COLO829 (cell line): Measurements from ENCODE around the gene SDF2L1.

Experiments
- DNase-seq: peaks from one replicate; pipeline ENCODE4 v3.0.0; 2012; ENCODE audit warnings: low spot score

SDF2L1 gene

DNA sequence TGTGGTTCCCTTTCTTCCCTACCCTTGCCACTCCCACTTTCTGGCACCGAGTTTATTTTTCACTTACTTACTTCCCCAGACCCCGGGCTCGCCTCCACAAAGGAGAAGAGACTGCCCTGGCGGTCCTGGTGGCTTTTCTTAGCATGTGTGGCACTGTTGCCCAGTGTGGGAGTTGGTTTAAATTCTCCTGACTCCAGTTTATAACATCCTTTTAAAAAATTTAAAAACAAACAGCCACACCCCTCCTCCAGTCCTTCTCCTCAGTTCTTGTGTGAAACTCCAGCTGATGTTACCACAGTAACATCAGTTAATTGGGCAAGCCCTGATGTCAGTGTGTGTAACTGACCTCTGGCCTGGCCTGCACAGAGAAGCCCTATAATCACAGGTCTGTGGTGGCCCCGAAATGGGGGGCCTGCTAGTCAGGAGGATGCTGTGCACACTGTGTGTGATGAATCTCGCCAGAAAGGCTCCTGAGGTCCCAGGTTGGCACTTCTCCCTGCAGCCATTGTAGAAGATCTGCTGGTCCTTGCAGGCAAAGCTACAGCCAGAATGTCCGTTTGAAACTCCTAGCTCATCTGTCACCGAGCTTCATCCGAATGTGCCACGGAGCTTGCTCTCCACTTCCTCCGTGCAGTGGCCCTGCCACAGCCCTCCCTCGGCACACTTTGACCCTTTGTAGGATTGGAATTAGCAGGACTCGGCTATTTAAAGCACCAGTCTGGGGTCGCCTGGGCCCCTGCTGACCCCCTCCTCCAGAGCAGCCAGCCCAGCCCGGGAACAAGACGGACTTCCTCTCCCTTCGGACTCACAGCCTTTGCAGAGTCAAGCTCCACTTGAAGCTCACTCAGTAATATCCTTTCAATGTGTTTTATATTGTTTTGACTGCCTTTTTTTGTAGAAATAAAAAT, 19.8 kb upstream of the SDF2L1 start:
- no peak for DNase-seq

DNA sequence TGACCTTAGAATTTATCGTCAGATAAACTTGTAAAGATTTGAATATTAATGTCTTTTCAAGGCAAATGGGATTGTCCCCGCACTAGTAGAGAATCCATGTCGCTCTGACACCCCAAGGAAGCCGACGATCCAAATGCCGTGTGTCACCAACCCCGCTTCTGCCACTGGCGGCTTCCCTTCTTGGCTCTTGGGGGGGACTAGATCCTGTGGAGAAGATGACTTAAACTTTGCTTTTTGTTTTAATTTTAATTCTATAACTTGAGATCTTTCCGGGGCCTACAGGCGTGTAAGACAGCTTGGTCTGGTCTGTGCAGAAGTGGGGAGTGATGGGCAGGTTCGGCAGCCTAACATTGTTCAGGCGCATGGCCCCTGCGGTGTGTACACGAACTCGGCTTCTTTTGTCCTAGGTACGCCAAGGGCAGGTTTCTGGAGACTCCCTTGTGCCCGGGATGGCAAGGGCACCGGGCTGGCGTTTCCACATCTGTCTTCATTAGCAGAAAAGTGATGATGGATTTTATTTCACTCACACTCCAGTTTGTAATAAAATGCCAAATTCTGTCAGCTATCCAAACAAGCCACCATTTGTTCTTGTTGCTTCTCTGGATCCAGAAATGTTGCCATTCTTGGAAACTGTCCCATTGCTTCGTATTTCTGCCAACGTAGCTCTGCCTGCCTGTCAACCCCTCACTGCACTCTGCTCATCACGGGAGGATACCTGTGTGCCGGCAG, 19.0 kb upstream of the SDF2L1 start:
- DNase-seq: no peak

DNA sequence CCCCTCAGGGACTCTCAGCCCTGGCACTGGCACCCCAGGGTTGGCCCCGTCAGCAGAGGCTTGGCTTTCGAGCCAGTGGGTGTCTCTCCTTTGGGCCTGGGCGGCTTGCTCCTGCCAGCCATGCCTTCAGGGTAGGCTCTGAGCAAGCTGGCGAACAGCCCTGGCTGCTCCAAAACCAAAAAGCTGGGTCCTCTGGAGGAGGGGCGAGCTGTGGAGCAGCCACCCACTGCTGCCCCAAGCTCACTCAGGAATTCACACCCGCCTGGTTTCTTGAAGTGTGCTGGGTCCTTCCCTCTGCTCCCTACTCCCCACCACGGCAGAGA, 18.5 kb upstream of the SDF2L1 start:
- DNase-seq: no peak

DNA sequence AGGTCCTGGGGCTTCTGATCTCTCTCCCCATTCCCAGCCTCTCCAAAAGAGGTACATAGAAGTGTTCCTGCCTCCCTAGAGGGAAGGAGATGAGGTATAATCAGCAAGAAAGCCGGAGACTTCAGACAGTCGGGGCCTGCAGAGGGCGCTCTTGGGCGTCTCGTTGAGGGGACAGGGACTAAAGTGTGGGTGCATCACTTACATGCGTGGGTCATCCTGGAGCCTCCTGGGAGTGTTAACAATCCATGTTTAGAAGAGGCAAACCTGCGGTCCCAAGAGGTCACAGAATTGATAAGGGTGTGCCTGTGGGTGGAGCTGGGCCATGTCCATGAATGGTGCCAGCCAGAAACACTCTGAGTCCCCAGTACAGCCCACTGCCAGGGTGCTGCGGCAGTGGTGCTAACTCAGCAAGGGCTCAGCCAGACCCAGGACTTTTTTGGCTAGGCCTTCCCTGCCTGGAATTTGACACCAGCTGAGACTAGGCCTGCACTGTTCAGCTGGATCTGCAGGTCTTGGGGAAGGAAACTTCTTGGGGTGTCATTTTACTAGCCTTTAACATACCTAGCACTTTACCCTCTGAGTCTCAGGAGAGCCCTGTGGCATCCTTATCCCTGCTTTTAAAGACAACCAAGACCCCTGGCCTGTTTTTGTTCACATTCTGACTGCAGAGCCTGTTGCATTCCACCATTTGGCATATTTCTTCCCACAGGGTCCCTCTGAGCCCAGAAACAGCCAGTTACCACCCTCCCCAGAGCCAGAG, 17.8 kb upstream of the SDF2L1 start:
- DNase-seq: no peak

DNA sequence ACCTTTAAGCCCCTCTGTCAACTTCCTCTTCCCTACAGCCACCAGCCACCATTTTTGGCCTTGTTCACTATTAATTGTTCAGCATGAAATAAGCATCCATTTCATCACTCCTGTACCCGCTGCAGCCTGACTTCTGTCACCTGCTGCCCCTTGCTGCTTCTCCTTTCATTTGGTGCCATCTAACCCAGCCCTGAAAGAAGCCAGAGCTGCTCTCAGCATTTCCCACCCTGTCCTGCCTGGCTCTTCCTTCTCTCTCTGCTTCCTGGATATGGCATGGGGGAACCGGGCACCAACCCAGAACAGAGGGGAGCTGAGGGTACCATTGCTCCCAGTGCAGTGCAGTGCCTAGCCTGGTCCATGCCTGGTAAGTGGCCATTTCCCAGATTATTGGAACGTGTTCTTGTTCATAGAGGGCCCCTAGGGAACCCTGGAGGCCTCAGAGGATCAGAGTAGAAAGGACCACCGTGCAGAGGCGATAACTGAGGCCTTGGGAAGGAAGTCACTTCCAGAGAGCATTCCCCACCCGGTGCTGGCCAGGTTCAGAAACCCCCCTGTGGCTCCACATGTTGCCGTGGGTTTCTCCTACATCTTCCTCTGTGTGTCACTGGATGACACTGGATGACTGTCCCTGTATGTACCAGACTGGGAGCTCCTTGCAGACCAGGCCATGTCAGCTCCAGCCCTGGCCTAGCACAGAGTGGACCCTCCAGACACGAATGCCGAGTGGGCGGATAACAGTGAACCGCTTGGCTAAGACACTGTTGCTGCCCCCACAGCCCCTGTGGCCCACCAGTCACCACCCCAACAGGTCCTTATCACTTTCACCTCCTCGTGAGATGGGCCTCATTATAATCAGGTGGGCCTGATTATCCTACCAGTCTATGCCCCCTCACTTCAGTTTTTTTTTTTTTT, 17.0 kb upstream of the SDF2L1 start:
- no peak for DNase-seq

DNA sequence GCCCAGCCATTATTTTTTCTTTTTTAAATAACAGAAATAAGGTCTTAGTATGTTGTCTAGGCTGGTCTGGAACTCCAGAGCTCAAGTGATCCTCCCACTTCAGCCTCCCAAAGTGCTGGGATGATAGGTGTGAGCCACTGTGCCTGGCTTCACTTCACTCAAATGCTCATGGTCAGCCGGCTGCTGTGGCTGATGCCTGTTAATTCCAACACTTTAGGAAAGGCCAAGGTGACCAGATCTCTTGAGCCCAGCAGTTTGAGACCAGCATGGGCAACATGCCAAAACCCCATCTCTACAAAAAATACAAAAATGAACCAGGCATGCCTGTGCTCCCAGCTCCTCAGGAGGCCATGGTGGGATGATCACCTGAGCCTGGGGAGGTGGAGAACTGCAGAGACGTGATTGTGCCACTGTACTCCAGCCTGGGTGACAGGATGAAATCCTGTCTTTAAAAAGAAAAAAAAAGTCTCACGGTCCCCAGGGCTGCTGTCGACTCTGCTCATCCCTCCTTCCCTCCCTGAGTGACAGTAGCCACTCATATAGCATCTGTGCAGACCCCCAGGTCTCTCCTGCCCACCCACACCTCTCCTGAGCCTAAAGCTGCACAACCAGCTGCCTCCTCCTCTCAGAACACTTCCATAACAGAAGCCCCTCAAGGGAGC, 15.9 kb upstream of the SDF2L1 start:
- no peak for DNase-seq

DNA sequence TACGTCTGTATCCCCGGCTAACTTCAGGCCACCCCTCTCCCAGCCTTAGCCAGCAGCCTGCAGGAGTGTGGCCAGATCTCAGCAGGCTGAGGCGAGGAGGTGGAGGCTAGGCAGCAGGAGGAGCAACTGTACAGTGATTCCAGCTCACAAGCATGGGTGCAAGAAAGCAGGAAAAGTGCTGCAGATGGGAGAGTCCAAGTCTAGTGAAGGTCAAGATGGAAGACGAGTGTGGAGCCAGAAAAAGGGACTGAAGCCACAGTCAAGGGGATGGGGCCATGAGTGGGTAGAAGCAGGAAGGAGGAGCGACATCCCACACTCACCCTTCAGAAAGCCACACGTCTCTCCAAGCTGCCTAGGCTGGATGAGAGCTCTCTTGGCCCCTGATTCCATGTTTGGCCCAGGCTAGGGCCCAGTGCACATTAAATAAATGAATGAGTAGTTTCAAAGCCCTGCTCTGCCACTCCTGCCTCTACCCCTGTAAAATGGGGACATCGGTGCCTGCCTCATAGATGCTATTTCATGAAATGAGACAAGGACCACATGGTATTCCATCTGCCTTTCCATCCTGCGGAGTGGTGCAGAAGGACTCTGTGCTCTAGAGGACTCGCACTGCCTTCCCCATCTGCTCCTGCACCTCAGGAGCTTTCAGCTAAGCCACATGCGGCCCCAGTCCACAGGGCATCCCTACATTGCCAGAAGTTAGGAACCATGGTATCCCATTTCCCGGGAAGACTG, 15.2 kb upstream of the SDF2L1 start:
- DNase-seq: no peak

DNA sequence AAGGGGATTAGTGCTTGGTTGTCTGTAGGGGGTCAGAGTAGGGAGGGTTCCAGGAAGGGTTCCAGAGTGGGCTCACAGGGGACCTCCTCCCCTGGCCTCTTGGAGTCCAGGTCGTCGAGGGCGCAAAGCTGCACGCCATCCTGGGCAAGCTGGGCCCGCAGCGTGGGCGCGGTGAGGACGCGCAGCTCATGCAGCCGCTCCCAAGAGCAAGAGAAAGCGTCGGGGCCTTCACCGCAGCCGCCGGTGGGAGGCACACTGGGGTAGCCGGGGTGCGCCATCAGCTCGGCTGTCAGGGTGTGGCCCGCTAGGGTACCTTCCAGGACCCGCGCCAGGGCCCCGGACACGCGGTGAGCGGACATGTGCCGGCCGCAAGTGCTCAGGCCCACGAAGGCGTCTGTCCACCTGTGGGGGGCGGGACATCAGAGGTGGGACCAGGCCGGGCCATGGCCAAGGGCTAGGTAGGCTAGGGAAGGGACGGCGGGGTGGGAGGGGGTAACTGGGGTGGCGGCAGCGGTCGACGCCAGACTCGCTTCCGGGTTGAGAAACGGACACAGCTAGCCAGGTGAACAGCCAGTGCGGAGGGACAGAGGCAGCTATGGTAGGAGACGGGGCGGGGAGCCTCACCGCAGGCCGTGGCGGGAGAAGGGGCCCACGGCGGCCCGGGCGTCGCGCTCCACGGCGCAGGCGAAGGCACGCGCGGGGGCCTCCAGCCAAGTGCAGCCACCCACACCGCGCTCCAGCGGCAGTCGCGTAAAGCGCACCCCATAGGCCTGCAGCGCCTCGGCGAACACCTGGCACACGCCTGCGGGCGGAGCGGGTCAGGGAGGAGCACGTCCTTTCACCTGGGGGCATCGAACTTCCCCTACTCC, 13.5 kb upstream of the SDF2L1 start:
- no peak for DNase-seq

DNA sequence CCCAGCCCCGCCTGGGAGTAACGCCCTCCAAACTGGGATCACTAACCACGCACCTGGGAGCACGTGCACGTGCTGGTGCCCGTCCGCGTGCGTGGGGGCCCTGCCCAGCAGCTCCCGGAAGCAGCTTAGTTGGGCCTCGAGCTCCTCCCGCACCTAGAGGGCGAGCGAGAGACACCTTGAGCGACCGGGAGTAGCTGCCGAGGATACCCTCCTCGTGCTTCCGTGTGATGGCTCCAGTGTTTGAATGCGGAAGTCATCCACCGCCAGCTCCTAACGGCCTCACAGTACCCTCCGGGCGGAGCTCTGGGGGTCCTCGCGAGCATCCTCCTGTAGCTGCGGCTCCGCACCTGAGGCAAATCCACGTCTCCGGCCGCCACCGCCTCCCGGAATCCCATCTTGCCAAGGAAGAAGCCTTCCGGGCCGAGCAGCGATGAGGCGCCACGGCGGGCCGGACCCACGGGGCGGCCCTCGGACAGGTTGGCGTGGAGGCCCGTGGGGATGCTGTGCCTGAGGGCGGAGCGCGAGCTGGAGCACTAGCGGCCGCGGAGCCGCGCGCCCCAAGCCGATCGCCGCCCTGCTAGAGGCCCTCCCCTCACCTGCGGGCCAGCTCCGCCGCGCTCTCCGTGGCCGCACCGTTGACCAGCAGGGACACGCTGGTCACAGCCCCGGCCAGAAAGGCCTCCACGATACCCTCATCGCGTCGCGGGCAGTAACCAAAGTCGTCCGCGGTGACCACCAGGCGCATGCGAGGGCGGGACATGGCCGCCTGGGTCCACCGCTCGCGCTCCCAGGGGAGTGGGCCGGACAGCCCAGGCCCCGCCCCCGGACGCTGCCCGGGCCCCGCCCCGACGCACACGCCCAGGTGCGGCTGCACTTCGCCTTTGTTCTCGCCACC, 12.6 kb upstream of the SDF2L1 start, which contains the start of gene YDJC:
YDJC (minus strand) TSS at position 768 of the 895 bp plus-strand sequence; CDS start at position 760, 8 bp downstream.
- peak; percentile 91 for DNase-seq

DNA sequence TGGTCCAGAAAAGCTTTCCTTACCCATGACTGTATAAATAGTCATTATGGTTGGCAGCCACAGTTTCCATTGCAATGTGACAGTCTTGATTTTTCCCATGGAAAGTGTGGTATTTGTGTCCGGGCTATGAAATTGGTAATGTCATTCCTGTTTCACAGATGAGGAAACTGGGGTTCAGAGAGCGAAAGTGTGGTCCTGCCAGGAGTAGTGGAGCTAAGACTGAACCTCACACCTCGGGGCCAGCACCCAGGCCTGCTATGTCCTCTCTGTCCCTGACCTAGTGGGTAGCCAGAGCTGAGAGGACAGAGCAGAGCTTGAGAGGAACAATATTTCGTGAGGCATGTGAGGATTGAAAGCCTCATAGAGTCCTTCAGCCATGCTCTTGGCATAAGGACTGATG, 11.1 kb upstream of the SDF2L1 start:
- no peak for DNase-seq

DNA sequence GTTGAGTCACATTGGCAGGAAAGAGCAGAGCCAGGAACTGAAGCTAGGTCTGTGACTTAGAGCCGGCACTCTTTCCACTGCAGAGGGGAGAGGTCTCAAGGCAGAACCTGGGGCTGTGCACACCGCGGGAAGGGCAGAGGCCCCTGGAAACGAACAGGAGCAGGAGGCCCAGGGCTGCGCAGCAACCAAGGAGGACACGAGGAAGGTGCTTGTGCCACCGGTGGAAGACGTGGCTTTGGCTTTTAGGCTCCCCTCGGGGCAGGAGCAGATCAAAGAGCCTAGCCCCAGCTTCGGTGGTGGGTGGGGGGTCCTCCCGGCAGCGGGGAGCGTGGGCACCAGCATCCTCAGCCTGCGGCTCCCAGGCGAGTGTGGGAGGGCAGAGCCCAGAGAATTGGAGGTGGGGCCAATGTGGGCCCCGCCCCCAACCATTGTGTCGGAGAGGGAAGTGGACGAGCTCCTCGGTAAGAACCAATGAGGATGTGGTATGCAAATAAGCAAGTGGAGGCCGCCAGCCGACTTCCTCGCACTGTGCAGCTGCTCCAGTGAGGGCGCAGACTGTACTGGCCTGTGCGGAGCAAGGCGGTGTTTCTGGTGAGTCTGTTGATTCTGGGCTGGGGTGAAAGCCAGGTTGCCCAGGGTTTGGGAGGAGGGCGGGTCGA, 9.7 kb upstream of the SDF2L1 start, which contains the start of gene CCDC116:
CCDC116 (plus strand) TSS at position 524 of the 659 bp plus-strand sequence. CDS start 422 bp downstream, outside the sequence.
- no peak for DNase-seq

DNA sequence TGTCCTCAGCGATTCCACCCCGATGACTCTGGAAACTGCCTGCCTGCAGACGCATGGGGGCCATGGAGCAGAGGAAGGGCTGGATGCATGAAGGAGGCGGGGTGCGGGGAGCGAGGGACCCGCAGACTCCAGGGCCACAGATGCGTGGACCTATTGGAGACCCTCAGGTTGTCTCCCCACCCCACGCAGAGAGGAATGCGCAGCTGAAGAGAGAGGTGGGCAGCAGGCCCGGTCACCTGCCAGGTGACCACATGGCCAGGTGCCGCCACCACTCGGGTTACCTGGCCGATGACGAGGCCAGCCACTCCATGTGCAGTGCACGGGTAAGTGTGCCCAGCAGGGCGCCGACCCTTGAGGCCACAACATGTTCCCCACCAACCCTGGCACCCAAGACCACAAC, 9.2 kb upstream of the SDF2L1 start:
- DNase-seq: no peak

DNA sequence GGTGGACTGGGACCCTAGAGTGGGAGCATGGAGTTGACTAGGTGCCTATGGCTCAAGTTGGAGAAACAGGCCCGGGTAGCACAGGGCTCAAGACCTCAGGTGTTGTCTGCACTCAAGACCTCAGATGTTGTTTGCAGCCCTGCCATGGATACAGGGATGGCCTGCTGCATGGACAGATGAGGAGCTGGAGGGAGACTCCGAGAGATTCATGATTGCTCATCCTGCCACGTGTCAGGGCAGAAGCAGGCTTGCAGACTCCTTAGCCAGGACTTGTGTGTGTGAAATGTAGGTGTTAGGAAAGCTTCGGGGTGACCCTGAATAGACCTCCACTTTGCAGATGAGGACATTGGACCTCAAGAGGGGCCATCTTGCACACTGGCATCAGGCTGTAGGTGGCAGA, 8.6 kb upstream of the SDF2L1 start:
- DNase-seq: no peak

DNA sequence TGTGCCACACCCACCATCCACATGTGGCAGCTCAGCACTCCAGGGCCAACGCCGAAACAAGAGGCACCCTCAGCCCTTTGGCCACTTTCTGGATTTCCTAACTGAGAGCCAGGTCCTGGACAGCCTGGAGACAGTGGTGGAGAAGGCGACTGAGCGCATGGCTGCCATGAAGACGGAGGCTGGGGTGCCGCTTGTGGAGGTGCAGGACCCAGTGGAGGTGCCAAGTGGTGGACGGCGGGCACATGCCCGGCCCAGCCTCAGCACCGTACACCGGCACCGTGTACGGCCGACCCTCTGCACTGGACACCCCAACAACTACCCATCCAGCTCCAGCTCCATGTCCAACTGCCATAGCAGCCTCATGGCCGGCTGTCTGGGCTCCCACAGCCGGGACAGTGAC, 8.0 kb upstream of the SDF2L1 start:
- DNase-seq: no peak

DNA sequence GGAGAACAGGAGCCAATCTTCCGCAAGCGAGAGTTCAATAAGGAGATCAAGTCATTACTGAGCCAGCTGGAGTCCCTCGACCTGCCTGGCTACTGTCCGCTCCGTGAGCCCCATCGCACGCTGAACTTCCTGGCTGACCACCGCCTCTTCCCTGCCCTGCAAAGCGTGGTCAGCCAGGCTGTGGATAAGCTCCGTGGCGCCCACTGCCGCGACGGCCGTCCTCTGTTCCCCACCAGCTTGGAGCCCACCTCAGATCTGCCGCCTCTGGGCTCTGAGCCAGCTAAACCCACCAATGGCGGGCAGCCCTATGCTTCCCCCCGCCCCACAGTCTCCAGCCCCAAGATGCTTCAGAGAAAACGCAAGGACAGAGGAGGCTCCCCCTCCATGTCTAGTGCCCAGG, 7.3 kb upstream of the SDF2L1 start:
- no peak for DNase-seq

DNA sequence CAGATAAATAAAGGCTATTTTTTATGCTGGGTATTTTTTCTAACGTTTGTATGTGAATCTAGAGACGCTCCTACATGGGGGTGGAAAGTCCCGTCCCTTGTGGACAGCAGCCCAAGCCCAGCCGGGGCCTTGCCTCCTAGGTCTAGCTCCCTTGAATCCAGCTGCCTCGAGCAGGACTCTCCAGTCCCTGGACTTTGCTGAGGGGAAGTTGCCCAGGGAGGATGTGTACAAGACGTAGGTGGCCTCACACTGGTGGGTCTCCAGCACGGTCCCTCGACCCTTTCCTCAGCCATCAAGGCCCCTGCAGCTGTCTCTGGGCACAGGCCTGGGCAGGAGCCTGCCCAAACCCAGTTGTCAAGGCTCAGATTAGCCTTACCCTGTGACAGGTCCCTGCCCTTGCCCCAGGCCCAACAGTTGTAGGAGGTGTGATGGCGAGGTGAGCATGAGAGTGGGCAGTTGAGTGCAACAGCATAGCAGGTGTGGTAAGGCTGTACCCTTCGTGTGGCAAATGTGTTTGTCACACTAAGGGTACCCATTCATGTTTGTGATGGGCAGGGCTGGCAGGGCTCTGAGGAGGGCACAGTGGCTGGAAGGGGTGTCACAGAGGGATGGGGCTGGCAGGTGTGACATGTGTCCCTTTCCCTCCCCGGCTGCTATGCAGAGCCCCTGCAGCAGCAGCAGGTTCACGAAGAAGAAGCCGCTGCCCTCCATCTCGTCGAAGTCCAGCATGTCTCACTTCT, 6.2 kb upstream of the SDF2L1 start:
- DNase-seq: no peak
